ACC112 (cell line): Measurements from ENCODE around the gene PON3.

Source experiments
- H2AFZ ChIP-seq: fragments of 200-600 bp; sonication (generic); one replicate; pipeline ENCODE4 v1.6.0; 2017; ENCODE audit warnings: antibody characterized with exemption, low read length; ENCODE audit not compliant: unreplicated experiment
- H3K27ac ChIP-seq: fragments of 200-600 bp; sonication (generic); 2 replicates; pipeline ENCODE4 v1.5.1; 2014; ENCODE audit warnings: low read depth, mild to moderate bottlenecking, antibody characterized with exemption, low read length, moderate library complexity
- H3K27me3 ChIP-seq: fragments of 200-600 bp; sonication (generic); 2 replicates; pipeline ENCODE4 v1.6.1; 2014; ENCODE audit warnings: mild to moderate bottlenecking, antibody characterized with exemption, low read length, moderate library complexity, mixed read lengths; ENCODE audit not compliant: insufficient read depth
- H3K36me3 ChIP-seq: fragments of 200-600 bp; sonication (generic); 2 replicates; pipeline ENCODE4 v1.6.1; 2016; ENCODE audit warnings: mild to moderate bottlenecking, antibody characterized with exemption, low read length, moderate library complexity, mixed read lengths; ENCODE audit not compliant: insufficient read depth
- H3K4me1 ChIP-seq: fragments of 200-600 bp; sonication (generic); one replicate; pipeline ENCODE4 v1.6.1; 2016; ENCODE audit warnings: low read length, mixed read lengths; ENCODE audit not compliant: insufficient read depth, unreplicated experiment, control insufficient read depth
- H3K4me3 ChIP-seq: fragments of 200-600 bp; sonication (generic); 2 replicates; pipeline ENCODE4 v1.5.1; 2014; ENCODE audit warnings: mild to moderate bottlenecking, low read depth, low read length
- H3K79me2 ChIP-seq: fragments of 200-600 bp; sonication (generic); one replicate; pipeline ENCODE4 v1.6.0; 2016; ENCODE audit warnings: low read length; ENCODE audit not compliant: control insufficient read depth, unreplicated experiment, insufficient read depth

The PON3 gene

GRCh38 chr7:95309951-95310350 lies 86.2 kb downstream of the PON3 start:
- Histone ChIP-seq H3K27me3 (no peaks in the 10 kb centered on the region), H3K79me2 (no peaks in the 10 kb centered on the region), H3K4me3 (no peak overlapping the region), H3K36me3 (no peaks in the 10 kb centered on the region), H3K27ac (no peak overlapping the region), H3K4me1 (no peaks in the 10 kb centered on the region), H2AFZ (no peak overlapping the region)
